Caco-2 (cell line): ENCODE results near the gene CHRD. TPM values are rescaled to one million over a fixed set of nuclear protein-coding genes. Genes with fewer than 3 reads are reported as not detected.

ENCODE experiments used
- BruUV-seq: library from RNA; stranded (reverse); fragments of 400-500 nt; replicated peaks from 2 replicates; lab custom pipeline; 2021; lab: Mats Ljungman, UMichigan
- CTCF ChIA-PET: fragments of 300-600 bp; sonication (Branson Sonifier 250); formaldehyde crosslinking; loops from one replicate; lab custom pipeline; 2022; ENCODE audit warnings: antibody characterized with exemption; lab: Charles Lee
- POLR2A ChIA-PET: fragments of 300-600 bp; sonication (Branson Sonifier 250); formaldehyde crosslinking; loops from one replicate; lab custom pipeline; 2022; ENCODE audit warnings: antibody characterized with exemption; lab: Charles Lee
- DNase-seq, 2 experiments: peaks; one replicate each; pipeline versions ENCODE4 v3.0.0 to v3.0.0-alpha.2; 2020 to 2022
- H3K27me3 ChIP-seq: replicated peaks from 2 replicates; pipeline ENCODE4 v1.6.0; 2011; ENCODE audit warnings: low read length; ENCODE audit not compliant: control insufficient read depth, insufficient read depth
- H3K36me3 ChIP-seq: 2 replicates; pipeline ENCODE4 v1.5.1; 2011; ENCODE audit warnings: low read length; ENCODE audit not compliant: control insufficient read depth, insufficient read depth
- H3K4me1 ChIP-seq: fragments of 250-450 bp; sonication (Bioruptor Pico); 2 replicates; pipeline ENCODE4 v1.5.1; 2020; ENCODE audit warnings: mild to moderate bottlenecking
- H3K4me3 ChIP-seq: 2 replicates; pipeline ENCODE4 v1.5.1; 2011; ENCODE audit warnings: low read depth, mild to moderate bottlenecking, control low read depth, low read length
- H3K9me3 ChIP-seq: fragments of 250-450 bp; sonication (Bioruptor Pico); 2 replicates; pipeline ENCODE4 v1.5.1; 2020; ENCODE audit warnings: mild to moderate bottlenecking, moderate library complexity
- H3K27ac Mint-ChIP-seq: one replicate; pipeline ENCODE4 v1.8.0; 2022; ENCODE audit warnings: mixed read lengths; ENCODE audit not compliant: unreplicated experiment
- H3K27me3 Mint-ChIP-seq: one replicate; pipeline ENCODE4 v1.8.0; 2022; ENCODE audit warnings: mixed read lengths; ENCODE audit not compliant: insufficient read depth, unreplicated experiment
- H3K36me3 Mint-ChIP-seq: one replicate; pipeline ENCODE4 v1.8.0; 2022; ENCODE audit warnings: mild to moderate bottlenecking, mixed read lengths; ENCODE audit not compliant: insufficient read depth, unreplicated experiment
- H3K4me1 Mint-ChIP-seq: one replicate; pipeline ENCODE4 v1.8.0; 2022; ENCODE audit warnings: low read depth, mixed read lengths; ENCODE audit not compliant: unreplicated experiment
- H3K4me3 Mint-ChIP-seq: one replicate; pipeline ENCODE4 v1.8.0; 2022; ENCODE audit warnings: mild to moderate bottlenecking, moderate library complexity, mixed read lengths; ENCODE audit not compliant: unreplicated experiment
- H3K9me3 Mint-ChIP-seq: one replicate; pipeline ENCODE4 v1.8.0; 2022; ENCODE audit warnings: mixed read lengths; ENCODE audit not compliant: unreplicated experiment
- intact Hi-C: fragments of 100-400 bp; cut with micrococcal nuclease; formaldehyde crosslinking; loops from one replicate; pipeline ENCODE4 v1.10.0; 2022; ENCODE audit not compliant: unreplicated experiment
- total RNA-seq: library from RNA; stranded (reverse); gene quantifications from 2 replicates; pipeline ENCODE4 v1.2.3, GENCODE V29; 2022
- TF ChIP-seq, protein P1 (sequence below), 2 experiments: fragments of 200-600 bp in 1 of 2; IDR thresholded peaks; 1 replicate in 1 of 2; 2 replicates in 1 of 2; pipeline versions ENCODE4 v1.5.1 to v1.8.0; 2011 to 2022; ENCODE audit warnings: antibody characterized with exemption in 1 of 2, control low read depth in 1 of 2, inconsistent platforms in 1 of 2, low read depth in 1 of 2, low read length in 1 of 2, mild to moderate bottlenecking in 1 of 2, moderate library complexity in 1 of 2; ENCODE audit not compliant: insufficient read depth in 1 of 2, severe bottlenecking in 1 of 2, unreplicated experiment in 1 of 2

CHRD gene
- total RNA-seq, 1 experiment from 2014 or later: 6.4 TPM

DNA sequence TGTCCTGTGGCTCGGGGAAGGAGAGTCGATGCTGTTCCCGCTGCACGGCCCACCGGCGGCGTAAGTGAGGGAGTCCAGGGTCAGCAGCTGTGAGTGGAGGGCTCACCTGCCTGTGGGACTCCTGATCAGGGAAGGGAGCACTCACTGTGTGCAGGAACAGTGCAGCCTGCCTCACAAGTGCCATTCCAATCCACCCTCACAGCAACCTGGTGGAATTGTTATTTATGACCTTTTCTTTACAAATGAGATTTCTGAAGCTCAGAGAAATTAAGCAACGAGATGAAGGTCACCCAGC lies 9.0 kb downstream of the CHRD start:
- intact Hi-C loops: no loop called here
- ChIA-PET POLR2A (no interaction called here), CTCF (interaction anchor here (1.6 kb wide), 1 partner anchor 17 kb away, joined by 6 read pairs; no protein-coding TSS in a partner anchor)
- Mint-ChIP-seq H3K36me3 (no peaks in the 10 kb centered on the region), H3K4me3 (no peak overlapping the region), H3K9me3 (no peaks in the 10 kb centered on the region), H3K4me1 (no peaks in the 10 kb centered on the region), H3K27ac (no peak overlapping the region), H3K27me3 (peaks cover 3% of the 10 kb centered on the region)
- no peak overlapping the region for H3K4me3 ChIP-seq
- H3K9me3 ChIP-seq: no peaks in the 10 kb centered on the region
- no TSS peak for BruUV-seq
- no peak for DNase-seq
- TF ChIP-seq, protein P1, sequence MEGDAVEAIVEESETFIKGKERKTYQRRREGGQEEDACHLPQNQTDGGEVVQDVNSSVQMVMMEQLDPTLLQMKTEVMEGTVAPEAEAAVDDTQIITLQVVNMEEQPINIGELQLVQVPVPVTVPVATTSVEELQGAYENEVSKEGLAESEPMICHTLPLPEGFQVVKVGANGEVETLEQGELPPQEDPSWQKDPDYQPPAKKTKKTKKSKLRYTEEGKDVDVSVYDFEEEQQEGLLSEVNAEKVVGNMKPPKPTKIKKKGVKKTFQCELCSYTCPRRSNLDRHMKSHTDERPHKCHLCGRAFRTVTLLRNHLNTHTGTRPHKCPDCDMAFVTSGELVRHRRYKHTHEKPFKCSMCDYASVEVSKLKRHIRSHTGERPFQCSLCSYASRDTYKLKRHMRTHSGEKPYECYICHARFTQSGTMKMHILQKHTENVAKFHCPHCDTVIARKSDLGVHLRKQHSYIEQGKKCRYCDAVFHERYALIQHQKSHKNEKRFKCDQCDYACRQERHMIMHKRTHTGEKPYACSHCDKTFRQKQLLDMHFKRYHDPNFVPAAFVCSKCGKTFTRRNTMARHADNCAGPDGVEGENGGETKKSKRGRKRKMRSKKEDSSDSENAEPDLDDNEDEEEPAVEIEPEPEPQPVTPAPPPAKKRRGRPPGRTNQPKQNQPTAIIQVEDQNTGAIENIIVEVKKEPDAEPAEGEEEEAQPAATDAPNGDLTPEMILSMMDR (IDR thresholded peaks at IDR 0.05; ENCODE audit: insufficient read depth in 1 of 2, low read depth in 1 of 2, low read length in 1 of 2, severe bottlenecking in 1 of 2, unreplicated experiment in 1 of 2): no peak
- H3K4me1 ChIP-seq: no peaks in the 10 kb centered on the region
- no peaks in the 10 kb centered on the region for H3K36me3 ChIP-seq
- no peaks in the 10 kb centered on the region; the same call in 1 of the 2 replicates for H3K27me3 ChIP-seq

DNA sequence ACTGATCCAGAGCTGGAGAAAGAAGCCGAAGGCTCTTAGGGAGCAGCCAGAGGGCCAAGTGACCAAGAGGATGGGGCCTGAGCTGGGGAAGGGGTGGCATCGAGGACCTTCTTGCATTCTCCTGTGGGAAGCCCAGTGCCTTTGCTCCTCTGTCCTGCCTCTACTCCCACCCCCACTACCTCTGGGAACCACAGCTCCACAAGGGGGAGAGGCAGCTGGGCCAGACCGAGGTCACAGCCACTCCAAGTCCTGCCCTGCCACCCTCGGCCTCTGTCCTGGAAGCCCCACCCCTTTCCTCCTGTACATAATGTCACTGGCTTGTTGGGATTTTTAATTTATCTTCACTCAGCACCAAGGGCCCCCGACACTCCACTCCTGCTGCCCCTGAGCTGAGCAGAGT lies 9.5 kb downstream of the CHRD start:
- no peaks in the 10 kb centered on the region for H3K9me3 Mint-ChIP-seq
- ChIA-PET POLR2A (no interaction called here), CTCF (interaction anchor here (1.6 kb wide), 1 partner anchor 18 kb away, joined by 6 read pairs; no protein-coding TSS in a partner anchor)
- no TSS peak for BruUV-seq
- no peaks in the 10 kb centered on the region for H3K9me3 ChIP-seq
- no peak for DNase-seq
- no peaks in the 10 kb centered on the region for H3K4me1 Mint-ChIP-seq
- no peaks in the 10 kb centered on the region for H3K36me3 ChIP-seq
- intact Hi-C loops: no loop called here
- no peak overlapping the region for H3K4me3 ChIP-seq
- no peak overlapping the region for H3K4me3 Mint-ChIP-seq
- TF ChIP-seq, protein P1 (IDR thresholded peaks at IDR 0.05; ENCODE audit: insufficient read depth in 1 of 2, low read depth in 1 of 2, low read length in 1 of 2, severe bottlenecking in 1 of 2, unreplicated experiment in 1 of 2): no peak
- H3K27me3 Mint-ChIP-seq: peaks cover 3% of the 10 kb centered on the region
- H3K36me3 Mint-ChIP-seq: no peaks in the 10 kb centered on the region
- no peak overlapping the region for H3K27ac Mint-ChIP-seq
- no peaks in the 10 kb centered on the region; the same call in 1 of the 2 replicates for H3K27me3 ChIP-seq
- H3K4me1 ChIP-seq: no peaks in the 10 kb centered on the region

DNA sequence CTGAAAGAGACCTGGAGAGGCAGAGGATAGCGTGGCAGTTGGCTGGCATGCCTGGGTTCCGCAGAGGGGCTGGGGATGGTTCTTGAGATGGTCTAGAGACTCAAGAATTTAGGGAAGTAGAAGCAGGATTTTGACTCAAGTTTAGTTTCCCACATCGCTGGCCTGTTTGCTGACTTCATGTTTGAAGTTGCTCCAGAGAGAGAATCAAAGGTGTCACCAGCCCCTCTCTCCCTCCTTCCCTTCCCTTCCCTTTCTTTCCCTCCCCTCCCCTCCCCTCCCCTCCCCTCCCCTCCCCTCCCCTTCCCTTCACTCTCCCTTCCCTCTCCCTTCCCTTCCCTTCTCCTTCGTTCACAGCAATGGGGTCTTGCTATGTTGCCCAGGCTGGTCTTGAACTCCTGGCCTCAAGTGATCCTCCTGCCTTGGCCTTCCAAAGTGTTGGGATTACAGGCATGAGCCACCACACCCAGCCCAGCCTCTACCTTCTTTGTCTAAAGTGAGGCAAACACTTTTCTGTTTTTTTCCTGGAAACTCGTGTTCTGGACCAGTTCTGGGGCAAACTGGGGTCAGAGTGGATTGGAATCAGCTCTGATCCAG lies 10.2 kb downstream of the CHRD start:
- intact Hi-C loops: no loop called here
- no peak for DNase-seq
- H3K9me3 ChIP-seq: no peaks in the 10 kb centered on the region
- H3K27me3 ChIP-seq: no peaks in the 10 kb centered on the region
- no peak overlapping the region for H3K4me3 Mint-ChIP-seq
- BruUV-seq: no TSS peak
- ChIA-PET CTCF (interaction anchor here (0.9 to 1.6 kb wide), 2 partner anchors 18 to 19 kb away, joined by 3 to 6 read pairs; no protein-coding TSS in a partner anchor), POLR2A (no interaction called here)
- H3K9me3 Mint-ChIP-seq: no peaks in the 10 kb centered on the region
- H3K4me1 Mint-ChIP-seq: no peaks in the 10 kb centered on the region
- TF ChIP-seq, protein P1 (IDR thresholded peaks at IDR 0.05; ENCODE audit: insufficient read depth in 1 of 2, low read depth in 1 of 2, low read length in 1 of 2, severe bottlenecking in 1 of 2, unreplicated experiment in 1 of 2): no peak
- no peaks in the 10 kb centered on the region for H3K36me3 Mint-ChIP-seq
- no peak overlapping the region for H3K27ac Mint-ChIP-seq
- H3K4me3 ChIP-seq: no peak overlapping the region
- no peaks in the 10 kb centered on the region for H3K4me1 ChIP-seq
- H3K27me3 Mint-ChIP-seq: peaks cover 3% of the 10 kb centered on the region
- H3K36me3 ChIP-seq: no peaks in the 10 kb centered on the region
